MG63 (cell line): ENCODE measurements around the gene SERPINI2. TPM values are rescaled to one million over a fixed set of nuclear protein-coding genes. Genes with fewer than 3 reads are reported as not detected.
"Not testable (repeated sequence)": the region's sequence is repeated elsewhere in the genome, so short reads cannot be mapped to it uniquely, and the experiment has no call there.

Experiments used
- DNase-seq: peaks from one replicate; pipeline ENCODE4 v3.0.0-alpha.2; 2020
- H3K27me3 ChIP-seq: fragments of 250-450 bp; sonication (Bioruptor Pico); 2 replicates; pipeline ENCODE4 v1.5.1; 2020; ENCODE audit warnings: mild to moderate bottlenecking, moderate library complexity
- H3K36me3 ChIP-seq: fragments of 250-450 bp; sonication (Bioruptor Pico); 2 replicates; pipeline ENCODE4 v1.5.1; 2020; ENCODE audit warnings: mild to moderate bottlenecking, moderate library complexity
- H3K4me3 ChIP-seq: fragments of 250-450 bp; sonication (Bioruptor Pico); 2 replicates; pipeline ENCODE4 v1.5.1; 2020; ENCODE audit warnings: mild to moderate bottlenecking, moderate library complexity
- H3K9me3 ChIP-seq: fragments of 250-450 bp; sonication (Bioruptor Pico); 2 replicates; pipeline ENCODE4 v1.5.1; 2020; ENCODE audit warnings: mild to moderate bottlenecking, moderate library complexity
- total RNA-seq: library from RNA; depleted of rRNA; stranded (reverse); fragments of >200 nt; shearing (Covaris generic); gene quantifications from 2 replicates; pipeline ENCODE4 v1.2.3, GENCODE V29; 2014; ENCODE audit warnings: low replicate concordance

Gene SERPINI2
- total RNA-seq, 1 experiment from 2014 or later = not detected

- Histone ChIP-seq H3K4me3 (no peak overlapping the region), H3K9me3 (no peaks in the 10 kb centered on the region), H3K36me3 (no peaks in the 10 kb centered on the region), H3K27me3 (no peaks in the 10 kb centered on the region)
- no peak for DNase-seq
Measured at GRCh38 chr3:167466966-167467365, 6.9 kb downstream of the SERPINI2 start.

- Histone ChIP-seq H3K27me3 (no peaks in the 10 kb centered on the region), H3K4me3 (no peak overlapping the region), H3K9me3 (no peaks in the 10 kb centered on the region), H3K36me3 (no peaks in the 10 kb centered on the region)
- DNase-seq = no peak
Measured at GRCh38 chr3:167456157-167456799, 17.6 kb downstream of the SERPINI2 start.

GRCh38 chr3:167453815-167454214 is 20.0 kb downstream of the SERPINI2 start:
- DNase-seq = no peak
- no peaks in the 10 kb centered on the region for H3K36me3 ChIP-seq
- no peaks in the 10 kb centered on the region for H3K9me3 ChIP-seq
- H3K27me3 ChIP-seq = no peaks in the 10 kb centered on the region
- no peak overlapping the region for H3K4me3 ChIP-seq

- Histone ChIP-seq H3K36me3 (no peaks in the 10 kb centered on the region), H3K9me3 (no peaks in the 10 kb centered on the region), H3K4me3 (no peak overlapping the region), H3K27me3 (no peaks in the 10 kb centered on the region)
- DNase-seq = no peak
Measured at GRCh38 chr3:167451282-167451681, 22.6 kb downstream of the SERPINI2 start.

- Histone ChIP-seq H3K27me3 (no peaks in the 10 kb centered on the region), H3K36me3 (no peaks in the 10 kb centered on the region), H3K9me3 (no peaks in the 10 kb centered on the region), H3K4me3 (no peak overlapping the region)
- no peak for DNase-seq
Measured at GRCh38 chr3:167450675-167451074, 23.2 kb downstream of the SERPINI2 start.

GRCh38 chr3:167450195-167450594 is 23.6 kb downstream of the SERPINI2 start:
- Histone ChIP-seq H3K4me3 (no peak overlapping the region), H3K27me3 (no peaks in the 10 kb centered on the region), H3K36me3 (no peaks in the 10 kb centered on the region), H3K9me3 (no peaks in the 10 kb centered on the region)
- DNase-seq = no peak

GRCh38 chr3:167445491-167445890 is 28.4 kb downstream of the SERPINI2 start:
- no peak for DNase-seq
- H3K36me3 ChIP-seq = no peaks in the 10 kb centered on the region
- no peaks in the 10 kb centered on the region for H3K9me3 ChIP-seq
- H3K27me3 ChIP-seq = no peaks in the 10 kb centered on the region
- H3K4me3 ChIP-seq = no peak overlapping the region

- Histone ChIP-seq H3K36me3 (no peaks in the 10 kb centered on the region), H3K4me3 (no peak overlapping the region), H3K9me3 (no peaks in the 10 kb centered on the region), H3K27me3 (no peaks in the 10 kb centered on the region)
- DNase-seq = no peak
Measured at GRCh38 chr3:167441256-167441655, 32.6 kb downstream of the SERPINI2 start.

- no peaks in the 10 kb centered on the region for H3K9me3 ChIP-seq
- H3K4me3 ChIP-seq = no peak overlapping the region
- no peaks in the 10 kb centered on the region for H3K27me3 ChIP-seq
- no peak for DNase-seq
- no peaks in the 10 kb centered on the region for H3K36me3 ChIP-seq
Measured at GRCh38 chr3:167437428-167438139, 36.3 kb downstream of the SERPINI2 start.

- not testable (repeated sequence) for DNase-seq, H3K4me3 ChIP-seq, H3K27me3 ChIP-seq
Measured at GRCh38 chr3:167426962-167427361, 46.9 kb downstream of the SERPINI2 start.

GRCh38 chr3:167422396-167422795 is 51.4 kb downstream of the SERPINI2 start:
- not testable (repeated sequence) for H3K9me3 ChIP-seq, H3K27me3 ChIP-seq, DNase-seq, H3K36me3 ChIP-seq, H3K4me3 ChIP-seq

More at GRCh38 chr3:167426962-167427361, 46.9 kb downstream of the SERPINI2 start:
- H3K36me3 ChIP-seq, H3K9me3 ChIP-seq: not testable (repeated sequence)

- Histone ChIP-seq H3K27me3 (no peaks in the 10 kb centered on the region), H3K4me3 (no peak overlapping the region), H3K36me3 (no peaks in the 10 kb centered on the region), H3K9me3 (no peaks in the 10 kb centered on the region)
- no peak for DNase-seq
Measured at GRCh38 chr3:167409611-167410010, 64.2 kb downstream of the SERPINI2 start.

- no peaks in the 10 kb centered on the region for H3K27me3 ChIP-seq
- H3K36me3 ChIP-seq = no peaks in the 10 kb centered on the region
- DNase-seq = peak; percentile 52
- no peaks in the 10 kb centered on the region for H3K9me3 ChIP-seq
- H3K4me3 ChIP-seq = no peak overlapping the region
Measured at GRCh38 chr3:167406876-167407492, 66.9 kb downstream of the SERPINI2 start.

- Histone ChIP-seq H3K36me3 (no peaks in the 10 kb centered on the region), H3K9me3 (no peaks in the 10 kb centered on the region), H3K4me3 (no peak overlapping the region), H3K27me3 (peaks cover 3% of the 10 kb centered on the region; the same call in 1 of the 2 replicates)
- DNase-seq = no peak
Measured at GRCh38 chr3:167397826-167398225, 76.0 kb downstream of the SERPINI2 start.

GRCh38 chr3:167396075-167396474 is 77.8 kb downstream of the SERPINI2 start:
- H3K9me3 ChIP-seq = no peaks in the 10 kb centered on the region
- DNase-seq = no peak
- no peak overlapping the region for H3K4me3 ChIP-seq
- peaks cover 3% of the 10 kb centered on the region; the same call in 1 of the 2 replicates for H3K27me3 ChIP-seq
- H3K36me3 ChIP-seq = no peaks in the 10 kb centered on the region

- peaks cover 3% of the 10 kb centered on the region; the same call in 1 of the 2 replicates for H3K27me3 ChIP-seq
- no peaks in the 10 kb centered on the region for H3K36me3 ChIP-seq
- DNase-seq = no peak
- H3K9me3 ChIP-seq = no peaks in the 10 kb centered on the region
- no peak overlapping the region for H3K4me3 ChIP-seq
Measured at GRCh38 chr3:167394003-167394402, 79.8 kb downstream of the SERPINI2 start.
